PC-3 (cell line): ENCODE measurements around the gene RNF150. TPM values are rescaled to one million over a fixed set of nuclear protein-coding genes. Genes with fewer than 3 reads are reported as not detected.
A peak's percentile ranks its signal among the peaks of the same experiment; 100 is the strongest.

ENCODE experiments used
- ATAC-seq: fragments of 200-7000 bp; cut with Tn5 transposase; 2 replicates; pipeline ENCODE4 v1.9.1; 2020; ENCODE audit warnings: mild to moderate bottlenecking, moderate library complexity
- BruUV-seq: library from RNA; stranded (reverse); fragments of 400-500 nt; replicated peaks from 2 replicates; lab custom pipeline; 2021; lab: Mats Ljungman, UMichigan
- CTCF ChIA-PET: fragments of 300-600 bp; sonication (Branson Sonifier 250); formaldehyde crosslinking; loops from one replicate; lab custom pipeline; 2022; ENCODE audit warnings: antibody characterized with exemption; lab: Charles Lee
- POLR2A ChIA-PET: fragments of 300-600 bp; sonication (Branson Sonifier 250); formaldehyde crosslinking; loops from one replicate; lab custom pipeline; 2022; ENCODE audit warnings: antibody characterized with exemption; ENCODE audit not compliant: unreplicated experiment; lab: Charles Lee
- DNase-seq: peaks from one replicate; pipeline ENCODE4 v3.0.0-alpha.2; 2015
- H2AFZ ChIP-seq: fragments of 300-600 bp; sonication (generic); 2 replicates; pipeline ENCODE4 v1.6.0; 2016; ENCODE audit warnings: antibody characterized with exemption, low read length
- H3F3A ChIP-seq: fragments of 300-600 bp; sonication (generic); one replicate; pipeline ENCODE4 v1.6.0; 2017; ENCODE audit warnings: antibody characterized with exemption, low read length, control low read depth, mild to moderate bottlenecking; ENCODE audit not compliant: unreplicated experiment
- H3K27ac ChIP-seq: fragments of 300-600 bp; sonication (generic); 2 replicates; pipeline ENCODE4 v1.5.1; 2016; ENCODE audit warnings: mild to moderate bottlenecking, low read length
- H3K27me3 ChIP-seq: fragments of 300-600 bp; sonication (generic); 2 replicates; pipeline ENCODE4 v1.6.1; 2016; ENCODE audit warnings: low read length, mixed read lengths
- H3K36me3 ChIP-seq: fragments of 300-600 bp; sonication (generic); 2 replicates; pipeline ENCODE4 v1.6.1; 2016; ENCODE audit warnings: low read depth, mixed run types, low read length, mixed read lengths
- H3K4me1 ChIP-seq: fragments of 300-600 bp; sonication (generic); 2 replicates; pipeline ENCODE4 v1.5.1; 2016; ENCODE audit warnings: low read length; ENCODE audit not compliant: insufficient read depth
- H3K4me2 ChIP-seq: fragments of 300-600 bp; sonication (generic); 2 replicates; pipeline ENCODE4 v1.6.0; 2016; ENCODE audit warnings: low read length
- H3K4me3 ChIP-seq: fragments of 300-600 bp; sonication (generic); 2 replicates; pipeline ENCODE4 v1.5.1; 2016; ENCODE audit warnings: mild to moderate bottlenecking, low read length, mixed read lengths
- H3K79me2 ChIP-seq: fragments of 300-600 bp; sonication (generic); 2 replicates; pipeline ENCODE4 v1.6.1; 2017; ENCODE audit warnings: low read length, mixed read lengths
- H3K9ac ChIP-seq: fragments of 300-600 bp; sonication (generic); 2 replicates; pipeline ENCODE4 v1.6.0; 2016; ENCODE audit warnings: mild to moderate bottlenecking, low read length
- H3K9me2 ChIP-seq: fragments of 300-600 bp; sonication (generic); replicated peaks from 2 replicates; pipeline ENCODE4 v1.6.1; 2016; ENCODE audit warnings: mixed run types, low read length, mixed read lengths
- H3K9me3 ChIP-seq: fragments of 300-600 bp; sonication (generic); 2 replicates; pipeline ENCODE4 v1.6.1; 2016; ENCODE audit warnings: low read length, mixed read lengths
- H4K20me1 ChIP-seq: fragments of 300-600 bp; sonication (generic); 2 replicates; pipeline ENCODE4 v1.6.1; 2016; ENCODE audit warnings: low read length, mixed read lengths
- EZH2 ChIP-seq: fragments of 300-600 bp; sonication (generic); IDR thresholded peaks from one replicate; pipeline ENCODE4 v1.6.1; 2017; ENCODE audit warnings: antibody characterized with exemption, mild to moderate bottlenecking, low read length; ENCODE audit not compliant: unreplicated experiment
- EZH2phosphoT487 ChIP-seq: fragments of 300-600 bp; sonication (generic); IDR thresholded peaks from 2 replicates; pipeline ENCODE4 v1.6.1; 2018; ENCODE audit warnings: mild to moderate bottlenecking, antibody characterized with exemption, low read length, borderline replicate concordance
- intact Hi-C: fragments of 100-400 bp; cut with micrococcal nuclease; formaldehyde crosslinking; loops from 2 replicates; pipeline ENCODE4 v1.9.0; 2023
- total RNA-seq: library from RNA; depleted of rRNA; stranded (reverse); fragments of >200 nt; gene quantifications from 2 replicates; pipeline ENCODE4 v1.2.3, GENCODE V29; 2014
- TF ChIP-seq, protein P1 (sequence below): fragments of 300-600 bp; sonication (generic); conservative IDR thresholded peaks from 2 replicates; pipeline ENCODE4 v1.5.1; 2017; ENCODE audit warnings: antibody characterized with exemption, low read depth, mild to moderate bottlenecking, low read length

The RNF150 gene
- total RNA-seq, 1 experiment from 2014 or later, result 0.55 TPM

DNA sequence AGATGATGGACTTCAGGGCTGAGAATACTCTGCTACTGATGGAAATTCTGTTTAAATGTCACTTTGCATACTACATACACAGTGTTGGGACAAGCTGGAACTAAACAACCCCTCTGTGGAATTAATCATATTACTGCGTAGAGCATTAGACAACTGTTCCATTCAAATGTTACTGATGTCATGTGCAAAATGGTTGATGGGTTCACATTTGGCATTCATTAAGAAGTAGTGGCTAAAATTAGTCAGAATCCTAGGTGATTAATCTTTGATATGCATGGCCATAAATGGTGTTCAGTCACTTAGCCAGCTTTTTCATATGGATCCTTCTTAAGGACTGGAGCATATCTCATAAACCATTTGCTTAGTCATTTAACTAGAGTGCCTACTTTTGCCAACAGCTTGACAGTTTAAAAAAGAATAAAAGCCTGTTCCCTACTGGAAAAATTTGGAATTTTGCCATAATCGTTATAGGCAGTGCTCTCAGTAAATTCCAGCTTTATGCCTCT, 105.2 kb downstream of the RNF150 start:
- ATAC-seq (peak; percentile 50), DNase-seq (peak; percentile 20)
- intact Hi-C loops, result no loop called here
- H3K9ac ChIP-seq, result no peak overlapping the region
- H3K9me3 ChIP-seq, result no peaks in the 10 kb centered on the region
- no peaks in the 10 kb centered on the region for H4K20me1 ChIP-seq
- H3K27me3 ChIP-seq, result peaks cover 30% of the 10 kb centered on the region
- no peak overlapping the region for H2AFZ ChIP-seq
- no TSS peak for BruUV-seq
- no peaks in the 10 kb centered on the region for H3K9me2 ChIP-seq
- H3K27ac ChIP-seq, result no peak overlapping the region
- ChIA-PET CTCF (no interaction called here), POLR2A (no interaction called here)
- H3K36me3 ChIP-seq, result no peaks in the 10 kb centered on the region
- no peak overlapping the region for H3K4me2 ChIP-seq
- no peaks in the 10 kb centered on the region for H3K4me1 ChIP-seq
- H3F3A ChIP-seq, result no peaks in the 10 kb centered on the region
- TF ChIP-seq EZH2 (no peak), EZH2phosphoT487 (no peak)
- TF ChIP-seq, protein P1, sequence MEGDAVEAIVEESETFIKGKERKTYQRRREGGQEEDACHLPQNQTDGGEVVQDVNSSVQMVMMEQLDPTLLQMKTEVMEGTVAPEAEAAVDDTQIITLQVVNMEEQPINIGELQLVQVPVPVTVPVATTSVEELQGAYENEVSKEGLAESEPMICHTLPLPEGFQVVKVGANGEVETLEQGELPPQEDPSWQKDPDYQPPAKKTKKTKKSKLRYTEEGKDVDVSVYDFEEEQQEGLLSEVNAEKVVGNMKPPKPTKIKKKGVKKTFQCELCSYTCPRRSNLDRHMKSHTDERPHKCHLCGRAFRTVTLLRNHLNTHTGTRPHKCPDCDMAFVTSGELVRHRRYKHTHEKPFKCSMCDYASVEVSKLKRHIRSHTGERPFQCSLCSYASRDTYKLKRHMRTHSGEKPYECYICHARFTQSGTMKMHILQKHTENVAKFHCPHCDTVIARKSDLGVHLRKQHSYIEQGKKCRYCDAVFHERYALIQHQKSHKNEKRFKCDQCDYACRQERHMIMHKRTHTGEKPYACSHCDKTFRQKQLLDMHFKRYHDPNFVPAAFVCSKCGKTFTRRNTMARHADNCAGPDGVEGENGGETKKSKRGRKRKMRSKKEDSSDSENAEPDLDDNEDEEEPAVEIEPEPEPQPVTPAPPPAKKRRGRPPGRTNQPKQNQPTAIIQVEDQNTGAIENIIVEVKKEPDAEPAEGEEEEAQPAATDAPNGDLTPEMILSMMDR, result no peak
- no peaks in the 10 kb centered on the region for H3K79me2 ChIP-seq
- no peak overlapping the region for H3K4me3 ChIP-seq

DNA sequence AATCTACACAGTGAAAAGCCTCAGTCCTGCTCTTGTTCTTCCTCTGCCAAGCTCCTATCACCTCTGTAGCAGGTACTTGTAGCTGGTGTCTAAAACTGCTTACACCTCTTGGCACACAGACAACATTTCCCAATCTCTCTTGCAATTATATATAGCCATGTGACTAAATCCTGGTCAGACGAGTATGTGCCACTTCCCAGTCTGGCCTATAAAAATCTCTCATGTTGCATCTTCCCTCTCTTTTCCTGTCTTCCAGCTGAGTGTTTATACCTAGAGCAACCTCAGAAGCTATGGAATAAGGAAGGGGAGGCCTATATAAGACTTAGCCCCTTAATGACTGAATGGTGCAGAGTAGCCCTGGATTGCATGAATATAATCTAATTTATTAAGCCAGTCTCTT, 105.8 kb downstream of the RNF150 start:
- Histone ChIP-seq H3K9ac (no peak overlapping the region), H3K4me2 (no peak overlapping the region), H3K4me3 (no peak overlapping the region), H3K27ac (no peak overlapping the region), H3K9me3 (no peaks in the 10 kb centered on the region), H3K36me3 (no peaks in the 10 kb centered on the region), H2AFZ (no peak overlapping the region), H3F3A (no peaks in the 10 kb centered on the region), H3K27me3 (peaks cover 26% of the 10 kb centered on the region), H3K9me2 (no peaks in the 10 kb centered on the region), H3K4me1 (no peaks in the 10 kb centered on the region), H4K20me1 (no peaks in the 10 kb centered on the region), H3K79me2 (no peaks in the 10 kb centered on the region)
- intact Hi-C loops, result no loop called here
- no peak for TF ChIP-seq EZH2
- TF ChIP-seq, protein P1, result no peak
- TF ChIP-seq EZH2phosphoT487, result no peak
- CTCF ChIA-PET, result no interaction called here
- ATAC-seq (no peak), DNase-seq (peak; percentile 38)
- POLR2A ChIA-PET, result no interaction called here
- no TSS peak for BruUV-seq

DNA sequence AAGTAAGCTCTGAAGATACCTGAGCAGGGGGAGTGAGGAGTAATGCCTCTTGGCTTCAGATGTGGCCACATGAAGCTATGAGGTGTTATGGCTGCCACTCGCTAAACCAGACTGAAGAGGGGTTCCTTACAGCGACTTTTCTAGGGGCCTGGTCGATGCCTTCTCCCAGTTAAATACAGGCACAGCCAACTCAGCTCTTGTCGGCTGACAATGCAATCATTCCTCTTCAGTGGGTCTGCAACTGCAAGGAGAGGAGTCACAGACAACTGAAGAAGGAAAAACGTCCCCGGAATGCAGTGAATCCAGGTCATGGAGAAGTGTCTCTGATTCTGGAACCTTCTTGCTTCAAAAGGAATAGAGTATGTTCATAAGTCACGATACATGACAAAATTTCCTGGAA, 106.4 kb downstream of the RNF150 start:
- Histone ChIP-seq H3K9ac (no peak overlapping the region), H3K4me3 (no peak overlapping the region), H3K36me3 (no peaks in the 10 kb centered on the region), H3K27me3 (peaks cover 24% of the 10 kb centered on the region), H2AFZ (no peak overlapping the region), H3K79me2 (no peaks in the 10 kb centered on the region), H4K20me1 (no peaks in the 10 kb centered on the region), H3K9me2 (no peaks in the 10 kb centered on the region), H3K4me1 (no peaks in the 10 kb centered on the region), H3F3A (no peaks in the 10 kb centered on the region), H3K27ac (no peak overlapping the region), H3K4me2 (no peak overlapping the region), H3K9me3 (no peaks in the 10 kb centered on the region)
- BruUV-seq, result no TSS peak
- TF ChIP-seq, protein P1, result no peak
- TF ChIP-seq EZH2phosphoT487 (no peak), EZH2 (no peak)
- intact Hi-C loops, result no loop called here
- ATAC-seq, result no peak
- DNase-seq, result no peak
- ChIA-PET POLR2A (no interaction called here), CTCF (no interaction called here)
